Measurements from ENCODE around the gene SSBP2.
"Not testable (repeated sequence)": the region's sequence is repeated elsewhere in the genome, so short reads cannot be mapped to it uniquely, and the experiment has no call there.

Gene SSBP2

GRCh38 chr5:81519217-81519905, 231.5 kb downstream of the SSBP2 start:
- DNase-seq: no peak

- no peak for DNase-seq
Measured at GRCh38 chr5:81517462-81517861, 233.4 kb downstream of the SSBP2 start.

GRCh38 chr5:81516091-81516490, 234.8 kb downstream of the SSBP2 start:
- DNase-seq: no peak

GRCh38 chr5:81513982-81514381, 236.9 kb downstream of the SSBP2 start:
- no peak for DNase-seq

GRCh38 chr5:81513473-81513872, 237.4 kb downstream of the SSBP2 start:
- DNase-seq: no peak

GRCh38 chr5:81506900-81507588, 243.9 kb downstream of the SSBP2 start:
- DNase-seq: no peak

- no peak for DNase-seq
Measured at GRCh38 chr5:81506378-81506777, 244.5 kb downstream of the SSBP2 start.

GRCh38 chr5:81505672-81506071, 245.2 kb downstream of the SSBP2 start:
- DNase-seq: no peak

GRCh38 chr5:81503602-81504001, 247.3 kb downstream of the SSBP2 start:
- not testable (repeated sequence) for DNase-seq

GRCh38 chr5:81495286-81495685, 255.6 kb downstream of the SSBP2 start:
- no peak for DNase-seq

GRCh38 chr5:81488862-81489261, 262.0 kb downstream of the SSBP2 start:
- DNase-seq: no peak

- DNase-seq: no peak
Measured at GRCh38 chr5:81486711-81487110, 264.2 kb downstream of the SSBP2 start.

GRCh38 chr5:81482595-81482994, 268.3 kb downstream of the SSBP2 start:
- DNase-seq: no peak

GRCh38 chr5:81473395-81473794, 277.5 kb downstream of the SSBP2 start:
- DNase-seq: not testable (repeated sequence)

- DNase-seq: no peak
Measured at GRCh38 chr5:81469676-81470075, 281.2 kb downstream of the SSBP2 start.

GRCh38 chr5:81450940-81451339, 300.0 kb downstream of the SSBP2 start:
- DNase-seq: no peak

- DNase-seq: no peak
Measured at GRCh38 chr5:81435023-81435422, 315.9 kb downstream of the SSBP2 start.

- DNase-seq: no peak
Measured at GRCh38 chr5:81429985-81430384, 320.9 kb downstream of the SSBP2 start.

- DNase-seq: no peak
Measured at GRCh38 chr5:81429363-81429762, 321.5 kb downstream of the SSBP2 start.

GRCh38 chr5:81428861-81429260, 322.0 kb downstream of the SSBP2 start:
- DNase-seq: no peak

- DNase-seq: no peak
Measured at GRCh38 chr5:81428446-81428845, 322.5 kb downstream of the SSBP2 start.

- no peak for DNase-seq
Measured at GRCh38 chr5:81427566-81427965, 323.3 kb downstream of the SSBP2 start.

- DNase-seq: no peak
Measured at GRCh38 chr5:81426359-81427030, 324.4 kb downstream of the SSBP2 start.

GRCh38 chr5:81425569-81425968, 325.3 kb downstream of the SSBP2 start:
- DNase-seq: no peak

Measured in activated T-cell treated with anti-CD3 and anti-CD28 coated beads for 4 hours (primary cell).